OCI-LY3 (cell line): ENCODE results near the gene TPSG1.
"Not testable (repeated sequence)": the region's sequence is repeated elsewhere in the genome, so short reads cannot be mapped to it uniquely, and the experiment has no call there.

Experiments
- H2AFZ ChIP-seq: fragments of 200-600, 300-600 bp; shearing (Covaris generic); 2 replicates; pipeline ENCODE4 v1.6.0; 2014; ENCODE audit warnings: antibody characterized with exemption, low read depth, low read length
- H3K27ac ChIP-seq: fragments of 200-600, 300-600 bp; sonication (generic); 2 replicates; pipeline ENCODE4 v1.5.1; 2014; ENCODE audit warnings: mild to moderate bottlenecking, low read length, moderate library complexity, mixed read lengths
- H3K27me3 ChIP-seq: fragments of 200-600, 300-600 bp; sonication (generic); 2 replicates; pipeline ENCODE4 v1.6.1; 2014; ENCODE audit warnings: low read depth, low read length, mixed read lengths
- H3K36me3 ChIP-seq: fragments of 200-600, 300-600 bp; sonication (generic); replicated peaks from 2 replicates; pipeline ENCODE3; 2014; ENCODE audit warnings: low read depth, low read length, mixed read lengths
- H3K4me1 ChIP-seq: fragments of 300-600, 200-600 bp; sonication (generic); 2 replicates; pipeline ENCODE4 v1.6.1; 2014; ENCODE audit warnings: low read length, mixed read lengths
- H3K4me2 ChIP-seq: fragments of 200-600, 300-600 bp; sonication (generic); 2 replicates; pipeline ENCODE4 v1.6.1; 2014; ENCODE audit warnings: low read length, mixed read lengths
- H3K4me3 ChIP-seq: fragments of 300-600, 200-600 bp; sonication (generic); 2 replicates; pipeline ENCODE4 v1.5.1; 2014; ENCODE audit warnings: antibody characterized with exemption, mild to moderate bottlenecking, low read length, moderate library complexity
- H3K79me2 ChIP-seq: fragments of 300-600, 200-600 bp; shearing (Covaris generic); 2 replicates; pipeline ENCODE4 v1.6.1; 2014; ENCODE audit warnings: mild to moderate bottlenecking, low read length, mixed read lengths
- H3K9ac ChIP-seq: fragments of 300-600, 200-600 bp; shearing (Covaris generic); 2 replicates; pipeline ENCODE4 v1.6.0; 2014; ENCODE audit warnings: mild to moderate bottlenecking, low read length, moderate library complexity
- H3K9me3 ChIP-seq: fragments of 200-600, 300-600 bp; shearing (Covaris generic); 2 replicates; pipeline ENCODE4 v1.6.1; 2014; ENCODE audit warnings: low read length, mixed read lengths; ENCODE audit not compliant: insufficient read depth
- H4K20me1 ChIP-seq: fragments of 200-600, 300-600 bp; sonication (generic); 2 replicates; pipeline ENCODE4 v1.6.1; 2016; ENCODE audit warnings: low read length, mixed read lengths; ENCODE audit not compliant: insufficient read depth
- CTCF ChIP-seq: fragments of 200-600, 300-600 bp; sonication (generic); IDR thresholded peaks from 2 replicates; pipeline ENCODE4 v1.5.1; 2014; ENCODE audit warnings: antibody characterized with exemption, low read length, low read depth
- EZH2phosphoT487 ChIP-seq: fragments of 200-600 bp; shearing (Covaris generic); IDR thresholded peaks from 2 replicates; pipeline ENCODE4 v1.6.1; 2018; ENCODE audit warnings: antibody characterized with exemption, mixed run types, low read depth

The TPSG1 gene

GRCh38 chr16:1271380-1271723, 46.3 kb upstream of the TPSG1 start:
- Histone ChIP-seq H3K9me3 (no peaks in the 10 kb centered on the region), H3K79me2 (no peaks in the 10 kb centered on the region), H3K9ac (no peak overlapping the region), H3K36me3 (no peaks in the 10 kb centered on the region), H4K20me1 (no peaks in the 10 kb centered on the region), H3K4me2 (no peak overlapping the region), H3K27me3 (no peaks in the 10 kb centered on the region), H2AFZ (no peak overlapping the region), H3K4me1 (no peaks in the 10 kb centered on the region), H3K4me3 (no peak overlapping the region), H3K27ac (no peak overlapping the region)
- no peak for TF ChIP-seq CTCF
- TF ChIP-seq EZH2phosphoT487: no peak

GRCh38 chr16:1269418-1269817, 44.4 kb upstream of the TPSG1 start:
- H3K27me3 ChIP-seq, H3K27ac ChIP-seq, H3K36me3 ChIP-seq, H3K4me2 ChIP-seq, H3K4me3 ChIP-seq, H3K4me1 ChIP-seq, H3K79me2 ChIP-seq, H3K9ac ChIP-seq, H4K20me1 ChIP-seq, H2AFZ ChIP-seq, H3K9me3 ChIP-seq: not testable (repeated sequence)

GRCh38 chr16:1265826-1266225, 40.8 kb upstream of the TPSG1 start:
- Histone ChIP-seq H3K4me1 (no peaks in the 10 kb centered on the region), H3K4me2 (no peak overlapping the region), H3K9me3 (no peaks in the 10 kb centered on the region), H3K27ac (no peak overlapping the region), H2AFZ (no peak overlapping the region), H3K4me3 (no peak overlapping the region), H4K20me1 (no peaks in the 10 kb centered on the region), H3K9ac (no peak overlapping the region), H3K79me2 (no peaks in the 10 kb centered on the region), H3K27me3 (no peaks in the 10 kb centered on the region), H3K36me3 (no peaks in the 10 kb centered on the region)
- TF ChIP-seq CTCF: no peak
- no peak for TF ChIP-seq EZH2phosphoT487

- H3K4me3 ChIP-seq: no peak overlapping the region
- no peak overlapping the region for H2AFZ ChIP-seq
- H4K20me1 ChIP-seq: no peaks in the 10 kb centered on the region
- H3K27ac ChIP-seq: no peak overlapping the region
- H3K9ac ChIP-seq: no peak overlapping the region
- TF ChIP-seq CTCF (no peak), EZH2phosphoT487 (no peak)
- H3K27me3 ChIP-seq: no peaks in the 10 kb centered on the region
- H3K9me3 ChIP-seq: no peaks in the 10 kb centered on the region
- H3K36me3 ChIP-seq: no peaks in the 10 kb centered on the region
- no peaks in the 10 kb centered on the region for H3K79me2 ChIP-seq
- H3K4me2 ChIP-seq: no peak overlapping the region
- H3K4me1 ChIP-seq: no peaks in the 10 kb centered on the region
Observed at GRCh38 chr16:1265090-1265630, 40.1 kb upstream of the TPSG1 start.
